Activated naive CD4-positive, alpha-beta T cell (primary cell): ENCODE measurements around the gene RFLNA.

Source experiments
- DNase-seq, 4 experiments: peaks; one replicate each; lab custom pipeline; 2025; lab: John Stamatoyannopoulos, UW

RFLNA gene

DNA sequence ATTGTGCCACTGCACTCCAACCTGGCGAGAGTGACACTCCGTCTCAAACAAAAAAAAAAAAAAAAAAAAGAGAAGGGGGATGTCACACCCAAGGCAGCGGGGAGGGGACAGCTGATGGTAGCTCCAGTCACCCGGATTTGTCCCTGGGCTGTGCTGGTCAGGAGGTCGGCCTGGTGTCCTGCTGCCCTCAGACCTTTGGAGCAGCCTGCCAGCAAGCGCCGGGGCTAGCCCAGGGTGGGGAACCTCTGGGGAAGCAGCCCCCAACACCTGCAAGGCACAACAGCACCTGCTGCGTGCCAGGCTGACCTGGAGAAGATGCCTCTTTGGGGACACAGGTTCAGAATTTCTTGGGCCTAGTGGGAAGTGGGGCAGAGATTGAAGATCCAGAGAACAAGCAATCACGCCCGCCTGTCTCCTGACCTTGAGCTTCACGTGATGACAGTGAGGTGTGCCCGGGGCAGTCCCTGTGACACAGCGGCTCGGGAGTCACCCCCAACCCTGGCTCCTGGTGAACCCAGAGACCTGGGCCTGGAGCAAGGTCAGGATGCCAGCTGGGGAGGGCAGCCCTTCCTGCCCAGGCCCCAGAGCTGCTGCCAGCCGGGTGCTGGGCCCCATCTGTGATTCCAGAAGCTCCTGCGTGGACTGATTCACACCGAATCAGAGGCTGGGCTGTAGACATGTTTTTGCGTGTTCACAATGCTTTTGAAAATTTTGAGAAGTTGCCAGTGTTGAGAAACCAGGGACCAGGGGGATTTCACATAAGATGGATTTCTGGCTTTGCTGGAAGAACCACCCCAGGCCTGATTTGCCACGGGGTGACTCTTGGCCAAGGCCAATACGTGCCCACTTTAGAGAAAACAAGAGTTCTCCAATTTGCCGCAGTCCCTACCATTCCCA lies 66.4 kb downstream of the RFLNA start:
- no peak for DNase-seq

- DNase-seq = no peak
Measured at GRCh38 chr12:124361996-124362395, 67.1 kb downstream of the RFLNA start.

DNA sequence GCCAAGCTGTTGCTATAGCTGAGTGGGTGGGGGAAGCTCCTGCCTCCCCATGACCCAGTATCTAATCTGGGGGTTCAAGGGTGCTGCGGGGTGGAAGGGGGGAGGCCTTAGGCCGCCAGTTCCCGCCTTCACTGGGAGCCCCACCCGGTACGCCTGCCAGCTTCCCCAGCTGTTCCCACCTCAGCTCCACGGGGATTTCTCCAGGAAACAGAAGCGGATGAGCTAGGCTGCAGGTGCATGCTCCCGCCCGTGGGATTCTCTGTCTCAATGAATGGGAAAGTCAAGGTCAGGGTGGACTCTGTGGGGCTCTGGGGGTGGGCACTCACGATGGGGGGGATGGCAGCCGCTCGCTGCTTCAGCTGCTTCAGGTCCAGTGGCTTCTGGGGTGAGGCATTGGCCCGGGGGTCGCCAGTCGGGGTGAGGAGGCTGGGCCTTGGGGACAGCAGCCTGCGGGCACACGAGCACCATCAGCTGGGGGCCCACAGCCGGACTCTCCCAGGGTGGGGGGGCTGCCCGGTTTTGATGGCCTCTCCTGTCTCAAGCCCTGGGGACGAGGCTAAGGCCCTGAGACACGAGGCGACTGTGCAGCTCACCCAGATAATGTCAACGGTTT lies 68.6 kb downstream of the RFLNA start:
- DNase-seq = no peak

- no peak for DNase-seq
Measured at GRCh38 chr12:124364543-124364942, 69.7 kb downstream of the RFLNA start.
